Stimulated activated CD4-positive, alpha-beta T cell treated with anti-CD3 and anti-CD28 coated beads, Interleukin-15, amount 100 ng/mL, for 1 hour (primary cell): ENCODE results near the gene SCEL.
"Not testable (repeated sequence)": the region's sequence is repeated elsewhere in the genome, so short reads cannot be mapped to it uniquely, and the experiment has no call there.

ENCODE experiments used
- DNase-seq, 2 donors: peaks; one replicate each; pipeline ENCODE4 v3.0.0-alpha.2; 2020; ENCODE audit warnings: low read depth in 1 of 2, low spot score in 1 of 2

The SCEL gene

GRCh38 chr13:77535448-77535847 lies at the start of gene SCEL:
Gene SCEL (plus strand): TSS chr13:77535706. CDS start chr13:77555876, 20,170 bp downstream.
- no peak for DNase-seq

- DNase-seq: no peak
Observed at GRCh38 chr13:77489566-77490337, 45.8 kb upstream of the SCEL start.

- DNase-seq: no peak
Observed at GRCh38 chr13:77492982-77493381, 42.5 kb upstream of the SCEL start.

- DNase-seq: no peak
Observed at GRCh38 chr13:77494226-77494625, 41.3 kb upstream of the SCEL start.

GRCh38 chr13:77497350-77497749 lies 38.2 kb upstream of the SCEL start:
- DNase-seq: no peak

GRCh38 chr13:77497835-77498234 lies 37.7 kb upstream of the SCEL start:
- no peak for DNase-seq

- no peak for DNase-seq
Observed at GRCh38 chr13:77502104-77502720, 33.3 kb upstream of the SCEL start.

- no peak for DNase-seq
Observed at GRCh38 chr13:77503398-77503797, 32.1 kb upstream of the SCEL start.

- no peak for DNase-seq
Observed at GRCh38 chr13:77506874-77507273, 28.6 kb upstream of the SCEL start.

GRCh38 chr13:77507931-77508776 lies 27.4 kb upstream of the SCEL start:
- no peak for DNase-seq

- DNase-seq: no peak
Observed at GRCh38 chr13:77508959-77509620, 26.4 kb upstream of the SCEL start.

- DNase-seq: no peak
Observed at GRCh38 chr13:77510156-77510555, 25.4 kb upstream of the SCEL start.

GRCh38 chr13:77511552-77511951 lies 24.0 kb upstream of the SCEL start:
- DNase-seq: no peak

- no peak for DNase-seq
Observed at GRCh38 chr13:77513719-77514335, 21.7 kb upstream of the SCEL start.

GRCh38 chr13:77514336-77514726 lies 21.2 kb upstream of the SCEL start:
- no peak for DNase-seq

GRCh38 chr13:77515785-77516184 lies 19.7 kb upstream of the SCEL start:
- DNase-seq: no peak

GRCh38 chr13:77516342-77516789 lies 19.1 kb upstream of the SCEL start:
- DNase-seq: no peak

GRCh38 chr13:77518266-77518665 lies 17.2 kb upstream of the SCEL start:
- no peak for DNase-seq

- not testable (repeated sequence) for DNase-seq
Observed at GRCh38 chr13:77519396-77519795, 16.1 kb upstream of the SCEL start.

- DNase-seq: no peak
Observed at GRCh38 chr13:77519808-77520207, 15.7 kb upstream of the SCEL start.

- DNase-seq: no peak
Observed at GRCh38 chr13:77521194-77521593, 14.3 kb upstream of the SCEL start.
